Neural cell (in vitro differentiated cells): Measurements from ENCODE around the gene MSI2.

Experiments
- EZH2 ChIP-seq: fragments of 200-600, 300-800 bp; shearing (Covaris generic), sonication (generic); IDR thresholded peaks from 2 replicates; pipeline ENCODE4 v1.6.1; 2014; ENCODE audit warnings: antibody characterized with exemption, low read length, borderline replicate concordance, mild to moderate bottlenecking; ENCODE audit not compliant: insufficient read depth, poor library complexity, severe bottlenecking
- MXI1 ChIP-seq: fragments of 450-650 bp; conservative IDR thresholded peaks from 2 replicates; pipeline ENCODE4 v1.6.1; 2014; ENCODE audit warnings: antibody characterized with exemption, mild to moderate bottlenecking; ENCODE audit not compliant: poor library complexity, severe bottlenecking
- POLR2AphosphoS5 ChIP-seq: IDR thresholded peaks from 2 replicates; pipeline ENCODE4 v1.6.1; 2012
- RAD21 ChIP-seq: fragments of 450-650 bp; conservative IDR thresholded peaks from 2 replicates; pipeline ENCODE4 v1.6.1; 2014; ENCODE audit warnings: antibody characterized with exemption, mild to moderate bottlenecking, moderate library complexity
- REST ChIP-seq: IDR thresholded peaks from 2 replicates; pipeline ENCODE4 v1.6.1; 2012; ENCODE audit warnings: borderline replicate concordance
- SMC3 ChIP-seq: fragments of 450-650 bp; conservative IDR thresholded peaks from 2 replicates; pipeline ENCODE4 v1.6.1; 2014; ENCODE audit warnings: antibody characterized with exemption, mild to moderate bottlenecking, moderate library complexity; ENCODE audit not compliant: poor library complexity
- TAF1 ChIP-seq: IDR thresholded peaks from 2 replicates; pipeline ENCODE4 v1.6.1; 2012; ENCODE audit warnings: low read depth
- TF ChIP-seq, protein P1 (sequence below): fragments of 450-650 bp; IDR thresholded peaks from 2 replicates; pipeline ENCODE4 v1.5.1; 2014; ENCODE audit warnings: antibody characterized with exemption, mild to moderate bottlenecking, moderate library complexity; ENCODE audit not compliant: poor library complexity, severe bottlenecking

- TF ChIP-seq EZH2 (no peak), REST (no peak), TAF1 (no peak), POLR2AphosphoS5 (no peak), MXI1 (no peak), RAD21 (no peak), SMC3 (no peak)
- TF ChIP-seq, protein P1, sequence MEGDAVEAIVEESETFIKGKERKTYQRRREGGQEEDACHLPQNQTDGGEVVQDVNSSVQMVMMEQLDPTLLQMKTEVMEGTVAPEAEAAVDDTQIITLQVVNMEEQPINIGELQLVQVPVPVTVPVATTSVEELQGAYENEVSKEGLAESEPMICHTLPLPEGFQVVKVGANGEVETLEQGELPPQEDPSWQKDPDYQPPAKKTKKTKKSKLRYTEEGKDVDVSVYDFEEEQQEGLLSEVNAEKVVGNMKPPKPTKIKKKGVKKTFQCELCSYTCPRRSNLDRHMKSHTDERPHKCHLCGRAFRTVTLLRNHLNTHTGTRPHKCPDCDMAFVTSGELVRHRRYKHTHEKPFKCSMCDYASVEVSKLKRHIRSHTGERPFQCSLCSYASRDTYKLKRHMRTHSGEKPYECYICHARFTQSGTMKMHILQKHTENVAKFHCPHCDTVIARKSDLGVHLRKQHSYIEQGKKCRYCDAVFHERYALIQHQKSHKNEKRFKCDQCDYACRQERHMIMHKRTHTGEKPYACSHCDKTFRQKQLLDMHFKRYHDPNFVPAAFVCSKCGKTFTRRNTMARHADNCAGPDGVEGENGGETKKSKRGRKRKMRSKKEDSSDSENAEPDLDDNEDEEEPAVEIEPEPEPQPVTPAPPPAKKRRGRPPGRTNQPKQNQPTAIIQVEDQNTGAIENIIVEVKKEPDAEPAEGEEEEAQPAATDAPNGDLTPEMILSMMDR: no peak
Observed at GRCh38 chr17:57441270-57441600, 184.9 kb downstream of the MSI2 start.
